CD4-positive, alpha-beta T cell treated with Interferon gamma for 1 hour (primary cell): ENCODE measurements around the gene CSMD2.

Source experiments
- DNase-seq: peaks from one replicate; pipeline ENCODE4 v3.0.0-alpha.2; 2020

The CSMD2 gene

GRCh38 chr1:33948291-33948690, 216.7 kb downstream of the CSMD2 start:
- no peak for DNase-seq

- no peak for DNase-seq
These were observed 218.2 kb downstream of the CSMD2 start for GRCh38 chr1:33946836-33947235.

DNA sequence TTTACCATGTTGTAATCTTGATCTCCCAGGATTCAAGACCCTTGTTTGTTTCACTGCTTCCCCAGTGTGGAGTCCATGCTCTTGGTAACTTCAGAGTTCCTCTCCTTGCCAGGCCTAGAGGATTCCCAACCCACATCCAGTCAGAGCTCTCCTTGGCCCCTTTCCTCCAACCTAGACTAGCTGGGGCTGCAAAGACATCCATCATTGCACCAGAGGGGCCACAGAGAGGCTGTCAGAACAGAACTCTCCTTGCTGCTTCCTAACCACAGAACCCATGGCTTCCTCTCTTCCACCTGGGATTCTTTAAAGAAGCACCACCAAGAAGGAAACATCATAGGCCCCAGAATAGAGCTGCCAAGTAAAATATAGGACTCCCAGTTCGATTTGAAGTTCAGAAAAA, 220.2 kb downstream of the CSMD2 start:
- no peak for DNase-seq

DNA sequence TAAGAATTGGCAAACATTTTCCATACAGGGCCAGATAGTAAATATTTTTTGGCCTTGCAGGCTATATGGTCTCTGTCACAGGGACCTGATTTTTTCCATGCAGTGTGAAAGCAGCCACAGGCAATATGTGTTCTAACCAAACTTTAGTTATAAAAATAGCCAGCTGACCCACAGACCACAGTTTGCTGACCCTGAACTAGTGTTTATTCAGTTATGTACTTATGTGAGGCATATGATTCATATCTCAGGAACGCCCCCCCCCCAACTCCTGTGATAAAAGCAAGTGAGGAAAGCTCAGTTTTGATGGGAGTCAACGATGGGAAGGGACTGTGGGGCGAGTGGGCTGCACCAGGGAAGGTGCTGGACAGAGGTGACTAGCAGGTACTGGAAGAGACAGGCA, 221.1 kb downstream of the CSMD2 start:
- no peak for DNase-seq

DNA sequence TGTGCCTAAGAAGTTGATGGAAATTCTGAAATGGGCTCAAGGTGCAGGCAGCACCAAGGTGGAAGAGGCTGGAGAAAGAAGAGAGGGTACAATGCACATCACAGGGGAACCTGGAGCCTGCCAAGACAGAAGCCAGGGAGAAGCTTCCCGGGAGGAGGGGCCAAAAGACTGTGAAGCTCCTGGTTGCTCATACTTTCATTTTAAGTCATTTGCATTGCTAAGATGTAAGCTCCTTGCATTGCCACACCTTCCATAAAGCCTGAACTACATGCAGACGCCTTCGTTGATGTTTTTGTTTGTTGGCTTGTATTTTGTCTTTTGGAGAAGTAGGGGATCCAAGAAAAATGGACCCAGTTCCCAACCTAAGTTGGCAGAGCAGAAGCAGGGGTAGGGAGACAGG, 232.2 kb downstream of the CSMD2 start:
- no peak for DNase-seq

- DNase-seq = no peak
These were observed 233.9 kb downstream of the CSMD2 start for GRCh38 chr1:33931111-33931475.

GRCh38 chr1:33930346-33931110, 234.5 kb downstream of the CSMD2 start:
- no peak for DNase-seq

- DNase-seq = no peak
These were observed 236.8 kb downstream of the CSMD2 start for GRCh38 chr1:33928251-33928650.

GRCh38 chr1:33927721-33928120, 237.3 kb downstream of the CSMD2 start:
- no peak for DNase-seq

DNA sequence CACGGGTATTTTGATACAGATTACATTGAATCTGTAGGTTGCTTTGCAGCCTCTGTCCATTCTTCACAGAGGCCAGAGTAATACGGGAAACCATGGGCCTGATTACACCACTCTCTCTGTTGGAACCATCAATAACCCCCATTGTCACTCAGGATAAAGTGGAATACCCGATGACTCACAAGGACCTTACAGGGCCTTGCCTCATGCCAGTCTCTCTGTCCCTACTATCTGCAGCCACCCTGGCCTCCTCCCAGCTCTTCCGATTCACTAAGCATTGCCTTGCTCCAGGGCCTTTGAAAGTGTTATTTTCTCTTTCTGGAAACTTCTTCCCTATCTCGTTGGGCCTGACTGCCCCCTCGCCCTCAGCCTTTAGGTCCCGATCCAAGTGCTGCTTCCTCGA, 239.4 kb downstream of the CSMD2 start:
- no peak for DNase-seq

DNA sequence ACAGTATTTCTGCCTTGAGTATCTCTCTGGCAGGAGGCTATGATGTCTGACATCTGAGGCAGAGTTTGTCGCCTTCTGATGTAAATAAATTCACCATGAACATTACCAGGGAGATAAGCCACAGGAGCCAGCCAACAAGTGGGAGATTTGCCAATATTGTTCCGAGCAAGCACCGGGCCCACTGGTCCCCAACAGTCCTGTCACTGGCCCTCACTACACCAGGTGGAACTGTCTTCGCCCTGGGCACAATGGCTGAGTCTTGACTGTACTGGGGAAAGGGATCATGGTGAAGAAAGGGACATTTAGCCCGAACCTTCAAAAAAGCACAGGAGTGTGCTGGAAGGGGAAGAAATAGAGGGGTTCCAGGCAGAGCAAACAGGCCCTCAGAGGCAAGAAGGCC, 243.7 kb downstream of the CSMD2 start:
- no peak for DNase-seq

DNA sequence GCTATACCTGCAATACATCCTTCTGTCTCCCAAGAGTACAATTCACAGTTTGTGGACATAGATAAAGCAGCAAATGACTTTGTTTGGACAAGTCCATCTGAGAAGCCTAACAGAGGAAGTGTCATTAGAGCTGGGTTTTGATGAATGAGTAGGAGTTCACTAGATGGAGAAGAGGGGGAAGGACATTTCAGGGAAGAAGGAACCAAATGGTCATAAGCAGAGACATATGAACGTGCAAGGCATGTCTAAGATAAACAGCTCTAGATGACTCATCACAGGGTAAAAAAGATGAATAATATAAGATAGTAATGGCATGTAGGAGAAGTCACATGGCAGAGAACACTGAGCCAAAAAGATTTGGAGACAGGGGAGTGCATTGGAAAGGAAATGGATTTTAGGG, 246.7 kb downstream of the CSMD2 start:
- DNase-seq = no peak

- DNase-seq = no peak
These were observed 248.2 kb downstream of the CSMD2 start for GRCh38 chr1:33916786-33917185.

GRCh38 chr1:33914531-33914930, 250.5 kb downstream of the CSMD2 start:
- DNase-seq = no peak

- no peak for DNase-seq
These were observed 256.6 kb downstream of the CSMD2 start for GRCh38 chr1:33908324-33908956.

DNA sequence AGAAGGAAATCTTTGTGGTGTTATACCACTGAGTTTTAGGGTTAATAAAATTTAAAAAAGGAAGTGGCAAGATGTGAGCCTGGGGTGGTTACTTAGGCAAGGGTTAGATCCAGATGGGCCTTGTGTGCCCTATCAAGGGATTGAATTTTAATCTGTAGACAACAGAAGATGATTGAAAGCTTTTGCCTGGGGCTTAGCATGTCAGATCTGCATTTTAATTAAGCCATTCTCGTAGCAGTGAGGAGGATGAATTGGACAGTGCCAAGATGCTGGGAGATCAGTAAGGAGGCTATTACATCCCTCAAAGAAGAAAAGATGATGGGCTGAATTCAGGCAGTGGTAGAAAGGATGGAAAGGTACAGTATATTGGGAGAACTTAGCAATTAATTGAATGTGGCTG, 258.9 kb downstream of the CSMD2 start:
- DNase-seq = no peak

GRCh38 chr1:33905241-33905640, 259.8 kb downstream of the CSMD2 start:
- no peak for DNase-seq

DNA sequence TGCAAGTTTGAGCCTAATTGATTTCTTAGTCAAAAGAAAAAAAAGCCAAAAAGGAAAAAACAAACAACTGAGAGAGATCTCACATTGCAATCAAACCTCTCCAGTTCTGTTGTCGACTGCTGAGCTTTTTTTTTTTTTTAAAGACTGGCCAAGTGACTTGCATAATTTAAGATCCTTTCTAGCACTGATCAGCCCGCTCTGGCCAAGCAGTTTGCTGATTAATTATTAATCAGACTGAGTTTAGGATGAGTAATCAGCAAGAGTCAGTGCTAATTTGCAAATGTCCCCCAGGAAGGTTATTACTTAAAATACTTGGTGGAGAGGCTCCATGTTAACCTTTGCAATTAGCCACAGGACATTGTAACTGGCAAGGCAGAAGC, 261.8 kb downstream of the CSMD2 start:
- no peak for DNase-seq

DNA sequence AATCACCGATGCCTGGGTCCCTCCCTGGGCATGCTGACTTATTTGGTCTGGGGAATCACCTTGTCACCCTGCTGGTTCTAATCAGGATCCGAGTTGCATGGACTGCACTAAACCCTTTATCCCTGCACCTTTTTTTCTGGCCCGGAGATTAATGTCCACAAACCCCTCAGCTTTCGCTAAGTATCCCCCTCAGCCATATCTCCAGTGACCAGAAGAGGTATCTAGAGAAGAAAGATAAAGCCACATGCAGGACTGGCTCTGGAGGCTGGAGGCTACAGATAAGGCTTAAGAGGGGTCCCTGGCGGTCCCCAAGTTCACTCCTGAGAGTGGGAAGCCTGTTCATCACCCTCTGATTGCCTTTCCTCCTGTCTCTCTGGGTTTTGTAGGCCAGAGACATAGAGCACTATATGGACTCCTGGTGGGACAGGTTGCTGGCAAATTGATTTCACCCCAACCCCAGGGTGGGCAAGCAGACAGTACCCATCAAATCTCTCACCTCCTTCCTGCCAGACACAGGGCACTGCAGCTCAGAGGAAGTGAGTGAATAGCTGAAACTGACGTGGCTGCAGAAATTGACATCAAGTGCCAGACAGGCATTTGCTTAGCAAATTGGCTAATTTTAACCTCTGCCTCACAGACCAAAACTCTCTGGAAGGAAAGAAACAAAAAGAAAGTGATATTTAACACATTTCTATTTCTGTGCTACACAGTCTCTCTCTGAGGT, 262.4 kb downstream of the CSMD2 start:
- no peak for DNase-seq

GRCh38 chr1:33899746-33900145, 265.3 kb downstream of the CSMD2 start:
- no peak for DNase-seq

- no peak for DNase-seq
These were observed 266.1 kb downstream of the CSMD2 start for GRCh38 chr1:33898881-33899280.

- DNase-seq = no peak
These were observed 266.6 kb downstream of the CSMD2 start for GRCh38 chr1:33898406-33898805.

DNA sequence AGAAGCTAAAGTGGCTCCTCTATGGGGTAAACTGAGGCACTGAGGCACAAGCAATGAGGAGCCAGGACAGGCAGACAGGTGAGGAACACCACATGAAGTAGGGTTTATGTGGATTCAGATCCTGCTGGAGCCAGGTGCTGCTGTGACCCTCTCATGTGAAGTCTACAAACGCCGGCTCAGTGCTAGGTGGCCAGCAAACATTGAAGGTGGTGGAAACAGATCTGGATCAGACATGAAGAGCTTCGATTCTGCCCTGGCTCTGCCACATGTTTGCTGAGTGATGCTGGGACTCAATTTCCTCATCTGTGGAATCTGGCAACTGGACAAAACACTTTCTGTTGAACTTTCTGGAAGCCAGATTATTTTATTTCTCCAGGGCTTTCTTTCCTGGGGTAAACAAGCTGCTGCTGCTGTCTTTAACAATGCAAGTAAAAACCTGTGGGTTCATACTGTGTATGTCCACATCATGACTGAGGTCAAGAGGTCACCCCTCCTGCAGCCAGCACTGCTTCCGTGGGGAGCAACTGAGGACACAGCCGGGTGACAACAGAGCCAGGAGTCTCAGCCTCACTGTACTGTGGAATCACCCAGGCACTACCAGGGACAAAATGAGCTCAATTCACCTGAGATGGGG, 267.8 kb downstream of the CSMD2 start:
- no peak for DNase-seq

DNA sequence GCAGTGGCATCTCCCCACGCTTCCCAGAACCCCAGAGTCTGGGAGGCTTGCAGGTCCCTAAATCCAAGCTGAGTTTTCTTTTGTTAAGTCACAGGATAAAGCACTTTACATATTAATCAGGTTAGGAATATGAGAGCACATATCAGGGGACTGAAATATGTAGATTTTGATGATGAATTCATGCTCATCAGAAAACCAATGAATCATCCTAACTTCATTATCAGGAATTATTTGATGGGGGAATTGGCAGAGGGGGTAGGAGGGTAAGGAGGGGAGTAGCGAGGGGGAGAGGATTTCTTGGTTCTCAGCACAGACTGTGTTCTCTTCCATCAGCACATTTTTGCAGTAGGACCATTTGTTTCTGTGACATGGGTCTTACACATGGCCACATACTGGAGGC, 269.1 kb downstream of the CSMD2 start:
- no peak for DNase-seq
